Sigmoid colon (tissue), 7 donors: ENCODE results near the gene LGI1. TPM values are rescaled to one million over a fixed set of nuclear protein-coding genes. Genes with fewer than 3 reads are reported as not detected.

ENCODE experiments used
- DNase-seq: peaks from one replicate; pipeline ENCODE4 v3.0.0-alpha.2; 2019
- H3K27ac ChIP-seq, 4 donors: fragments of 200-600 bp; sonication (generic); one replicate each; pipeline ENCODE4 v1.5.1; 2016 to 2019; ENCODE audit warnings: mild to moderate bottlenecking in 1 of 4
- H3K27me3 ChIP-seq, 3 donors: fragments of 200-600 bp; sonication (generic); one replicate each; pipeline ENCODE4 v1.5.1; 2019; ENCODE audit warnings: mild to moderate bottlenecking in 1 of 3
- H3K36me3 ChIP-seq, 4 donors: fragments of 200-600 bp; sonication (generic); one replicate each; pipeline ENCODE4 v1.5.1; 2016 to 2019
- H3K4me1 ChIP-seq, 4 donors: fragments of 200-600 bp; sonication (generic); one replicate each; pipeline ENCODE4 v1.5.1; 2017 to 2019
- H3K4me3 ChIP-seq, 4 donors: fragments of 200-600 bp; sonication (generic); one replicate each; pipeline ENCODE4 v1.5.1; 2017 to 2019; ENCODE audit warnings: mild to moderate bottlenecking in 2 of 4, moderate library complexity in 1 of 4
- H3K9me3 ChIP-seq, 4 donors: fragments of 200-600 bp in 3 of 4; sonication (generic) in 3 of 4; one replicate each; pipeline versions ENCODE4 v1.5.1 to v1.6.1; 2013 to 2019
- CTCF ChIP-seq, 4 experiments: fragments of 450-650 bp in 3 of 4; fragments of 200-600 bp in 1 of 4; IDR thresholded peaks; one replicate each; pipeline ENCODE4 v1.5.1; 2016 to 2019; ENCODE audit warnings: antibody characterized with exemption in 4 of 4, mild to moderate bottlenecking in 3 of 4, moderate library complexity in 2 of 4
- EP300 ChIP-seq, 4 donors: sonication (generic); formaldehyde crosslinking; IDR thresholded peaks; one replicate each; pipeline ENCODE4 v1.6.1; 2017; ENCODE audit warnings: antibody characterized with exemption in 4 of 4
- POLR2A ChIP-seq, 2 donors: fragments of 450-650 bp; IDR thresholded peaks; one replicate each; pipeline ENCODE4 v1.6.1; 2016; ENCODE audit warnings: antibody characterized with exemption in 2 of 2, mild to moderate bottlenecking in 2 of 2, moderate library complexity in 2 of 2
- POLR2AphosphoS5 ChIP-seq, 4 donors: sonication (generic); formaldehyde crosslinking; IDR thresholded peaks; one replicate each; pipeline ENCODE4 v1.6.1; 2017; ENCODE audit warnings: antibody characterized with exemption in 4 of 4
- WGBS, 2 donors: extraction: QIAGEN DNeasy Blood & Tissue Kit; methylation state at CpG; one replicate each; pipeline ENCODE4 v1.1.7; 2013; 5-methylcytosine and 5-hydroxymethylcytosine counted together
- intact Hi-C: fragments of 100-400 bp; cut with DNase I; formaldehyde crosslinking; loops from one replicate; pipeline ENCODE4 v1.15.1; 2023
- polyA plus RNA-seq, 3 donors: library from polyadenylated mRNA; stranded (reverse); fragments of 200-250 nt; gene quantifications; one replicate each; pipeline ENCODE4 v1.2.3, GENCODE V29; 2013
- total RNA-seq, 4 donors: library from RNA; depleted of rRNA; stranded (reverse); fragments of >200 nt; gene quantifications; one replicate each; pipeline ENCODE4 v1.1.0, GENCODE V29; 2016
- donor health status: healthy with polysubstance abuse.
- donor health status: Bipolar disorder and iron deficiency.
- donor health status: healthy.

The LGI1 gene
- total and polyA plus RNA-seq, 7 donors: 0.89 to 28.1 (median 3.2) TPM

DNA sequence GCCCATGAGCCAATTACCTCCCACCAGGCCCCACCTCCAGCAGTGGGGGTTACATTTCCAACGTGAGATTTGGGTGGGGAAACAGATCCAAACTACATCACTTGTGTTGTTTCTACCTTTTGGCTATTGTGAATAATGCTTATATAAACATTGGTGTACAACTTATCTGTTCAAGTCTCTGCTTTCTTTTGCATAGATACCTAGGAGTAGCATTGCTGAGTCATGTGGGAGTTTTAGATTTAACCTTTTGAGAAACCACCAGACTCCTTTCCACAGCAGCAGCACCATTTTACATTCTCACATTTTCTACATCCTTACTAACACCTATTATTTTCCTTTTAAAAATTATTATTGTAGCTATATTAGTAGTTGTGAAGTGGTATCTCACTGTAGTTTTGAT is 41.0 kb upstream of the LGI1 start:
- Histone ChIP-seq H3K36me3 (no peaks in the 10 kb centered on the region), H3K9me3 (no peaks in the 10 kb centered on the region), H3K27me3 (no peaks in the 10 kb centered on the region), H3K4me3 (no peak overlapping the region), H3K27ac (no peak overlapping the region), H3K4me1 (no peaks in the 10 kb centered on the region)
- intact Hi-C loops: no loop called here
- WGBS, 2 donors: 27 to 54% methylated on average over 1 of the region's 1 CpG
- DNase-seq: no peak
- no peak for TF ChIP-seq CTCF (IDR thresholded peaks at IDR 0.05)
- no peak for TF ChIP-seq EP300 (IDR thresholded peaks at IDR 0.05)
- TF ChIP-seq POLR2A (IDR thresholded peaks at IDR 0.05): no peak
- no peak for TF ChIP-seq POLR2AphosphoS5 (IDR thresholded peaks at IDR 0.05)

DNA sequence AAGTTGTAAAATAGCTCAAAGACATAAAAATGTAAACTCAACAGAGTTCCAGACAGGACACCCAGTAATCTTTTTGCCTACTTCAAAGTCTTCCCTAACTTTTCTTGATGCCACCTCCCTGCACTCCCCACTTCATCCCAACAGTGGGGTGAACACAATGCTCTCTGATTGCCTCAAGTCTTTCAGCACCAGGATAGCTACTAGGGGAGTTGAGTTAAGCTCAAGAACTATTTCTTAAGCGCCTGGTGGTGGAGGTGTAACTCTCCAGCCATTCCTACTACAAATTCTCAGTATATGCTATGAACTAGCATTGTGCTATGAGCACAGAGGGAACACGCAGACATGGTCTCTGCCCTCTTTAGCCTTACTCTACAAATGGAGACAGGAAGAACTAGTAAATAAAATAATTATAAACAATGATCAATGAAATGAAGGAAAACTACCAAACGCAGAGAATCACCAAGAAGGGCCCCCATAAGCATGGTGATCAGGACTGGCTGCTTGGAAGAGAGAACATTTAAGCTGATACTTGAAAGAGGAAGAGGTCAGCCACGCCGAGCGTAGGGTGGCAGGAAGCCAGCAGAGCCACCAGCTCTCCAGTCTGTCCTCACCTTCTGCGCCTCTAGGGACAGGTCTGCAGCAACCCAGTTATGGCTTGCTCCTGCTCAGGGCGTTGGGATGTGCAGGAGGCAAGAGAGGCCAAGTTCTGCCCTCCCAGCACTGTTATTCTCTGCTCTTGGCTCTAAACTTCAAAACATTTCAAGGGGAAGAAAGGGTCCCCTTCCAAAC is 38.6 kb upstream of the LGI1 start:
- Histone ChIP-seq H3K4me1 (no peaks in the 10 kb centered on the region), H3K4me3 (no peak overlapping the region), H3K27ac (no peak overlapping the region), H3K9me3 (no peaks in the 10 kb centered on the region), H3K36me3 (no peaks in the 10 kb centered on the region), H3K27me3 (no peaks in the 10 kb centered on the region)
- no peak for TF ChIP-seq CTCF (IDR thresholded peaks at IDR 0.05)
- TF ChIP-seq POLR2AphosphoS5 (IDR thresholded peaks at IDR 0.05): no peak
- TF ChIP-seq EP300 (IDR thresholded peaks at IDR 0.05): no peak
- no peak for TF ChIP-seq POLR2A (IDR thresholded peaks at IDR 0.05)
- intact Hi-C loops: no loop called here
- WGBS, 2 donors: 52 to 53% methylated on average over 8 of the region's 8 CpGs
- no peak for DNase-seq

DNA sequence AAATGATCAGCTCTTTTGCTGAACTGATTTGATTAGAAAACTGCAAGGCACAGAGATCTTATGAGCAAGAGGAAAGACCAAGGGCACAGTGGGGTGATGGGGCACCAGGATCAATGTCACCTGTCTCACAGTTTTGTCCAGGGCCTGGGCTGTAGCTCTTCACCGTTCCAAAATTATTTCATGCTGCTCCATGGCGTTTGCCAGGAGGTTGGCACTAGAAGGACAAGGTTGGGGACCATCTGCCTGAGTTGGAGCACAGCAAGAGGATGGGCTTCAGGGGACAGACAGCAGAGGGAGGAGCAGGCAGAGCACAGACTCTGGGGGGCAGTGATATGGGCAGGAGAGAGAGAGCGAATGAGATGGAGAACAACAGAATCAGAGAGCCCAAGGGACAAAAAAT is 37.8 kb upstream of the LGI1 start:
- WGBS, 2 donors: 84 to 90% methylated on average over 3 of the region's 3 CpGs
- Histone ChIP-seq H3K36me3 (no peaks in the 10 kb centered on the region), H3K27ac (no peak overlapping the region), H3K4me1 (no peaks in the 10 kb centered on the region), H3K27me3 (no peaks in the 10 kb centered on the region), H3K9me3 (no peaks in the 10 kb centered on the region), H3K4me3 (no peak overlapping the region)
- DNase-seq: no peak
- no peak for TF ChIP-seq CTCF (IDR thresholded peaks at IDR 0.05)
- intact Hi-C loops: no loop called here

DNA sequence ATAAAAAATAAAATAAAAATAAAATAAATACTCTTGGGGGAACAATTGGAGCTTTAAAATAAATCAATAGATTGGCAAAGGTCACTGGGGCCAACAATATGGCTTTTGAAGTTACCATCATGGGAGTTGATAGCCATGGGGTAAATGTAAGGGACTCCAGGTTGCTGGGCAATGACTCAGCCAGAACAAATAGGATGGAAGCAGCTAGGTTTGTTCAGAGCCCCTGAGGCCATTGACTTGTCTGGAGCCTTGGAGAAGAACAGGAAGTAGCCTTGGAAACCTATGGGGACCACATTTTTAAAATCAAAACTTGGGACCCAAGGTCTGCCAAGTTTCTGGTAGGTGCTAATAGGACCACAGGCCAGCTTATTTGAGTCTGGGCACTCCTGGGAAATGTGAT is 35.2 kb upstream of the LGI1 start:
- no peak for TF ChIP-seq EP300 (IDR thresholded peaks at IDR 0.05)
- TF ChIP-seq POLR2AphosphoS5 (IDR thresholded peaks at IDR 0.05): no peak
- no peak for TF ChIP-seq CTCF (IDR thresholded peaks at IDR 0.05)
- no peak for TF ChIP-seq POLR2A (IDR thresholded peaks at IDR 0.05)
- DNase-seq: no peak

DNA sequence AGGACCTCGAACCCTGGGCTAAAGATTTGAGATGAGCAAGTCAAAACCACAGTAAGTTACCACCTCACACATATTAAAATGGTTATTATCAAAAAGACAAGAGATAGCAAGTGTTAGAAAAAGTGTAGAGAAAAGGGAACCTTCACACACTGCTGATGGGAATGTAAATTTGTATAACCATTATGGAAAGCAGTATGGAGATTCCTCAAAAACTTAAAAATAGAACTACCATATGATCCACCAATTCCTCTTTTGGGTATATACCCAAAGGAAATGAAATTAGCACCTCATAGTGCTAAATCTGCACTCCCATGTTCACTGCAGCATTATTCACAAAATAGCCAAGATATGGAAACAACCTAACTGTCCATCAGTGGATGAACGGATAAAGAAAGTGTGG is 34.6 kb upstream of the LGI1 start:
- TF ChIP-seq EP300 (IDR thresholded peaks at IDR 0.05) (no peak), POLR2AphosphoS5 (IDR thresholded peaks at IDR 0.05) (no peak), POLR2A (IDR thresholded peaks at IDR 0.05) (no peak)
- Histone ChIP-seq H3K4me1 (no peaks in the 10 kb centered on the region), H3K9me3 (no peaks in the 10 kb centered on the region), H3K27ac (no peak overlapping the region), H3K36me3 (no peaks in the 10 kb centered on the region), H3K27me3 (no peaks in the 10 kb centered on the region), H3K4me3 (no peak overlapping the region)
- DNase-seq: no peak
- 73 to 83% methylated on average over 2 of the region's 2 CpGs for WGBS, 2 donors
- intact Hi-C loops: no loop called here

More for the DNA sequence above, 35.2 kb upstream of the LGI1 start:
- intact Hi-C loops: no loop called here
- H3K27ac ChIP-seq: no peak overlapping the region
- no peaks in the 10 kb centered on the region for H3K9me3 ChIP-seq
- H3K36me3 ChIP-seq: no peaks in the 10 kb centered on the region
- H3K4me1 ChIP-seq: no peaks in the 10 kb centered on the region
- no peak overlapping the region for H3K4me3 ChIP-seq
- H3K27me3 ChIP-seq: no peaks in the 10 kb centered on the region
